NK-92 (cell line): ENCODE data around the gene DDX10.
"Not testable (repeated sequence)": the region's sequence is repeated elsewhere in the genome, so short reads cannot be mapped to it uniquely, and the experiment has no call there.

Experiments
- DNase-seq: peaks from one replicate; lab custom pipeline; 2025; ENCODE audit not compliant: unreplicated experiment; lab: John Stamatoyannopoulos, UW

DDX10 gene

GRCh38 chr11:108654100-108654499 is 10.8 kb upstream of the DDX10 start:
- not testable (repeated sequence) for DNase-seq

GRCh38 chr11:108654994-108655631 is 9.8 kb upstream of the DDX10 start:
- DNase-seq: no peak

- DNase-seq: no peak
These were observed 2.2 kb upstream of the DDX10 start for GRCh38 chr11:108662700-108663099.

GRCh38 chr11:108663154-108663877 is 1.6 kb upstream of the DDX10 start:
- no peak for DNase-seq

- no peak for DNase-seq
These were observed 1.5 kb downstream of the DDX10 start for GRCh38 chr11:108666373-108666772.

GRCh38 chr11:108669286-108669685 is 4.4 kb downstream of the DDX10 start:
- no peak for DNase-seq

- DNase-seq: no peak
These were observed 4.8 kb downstream of the DDX10 start for GRCh38 chr11:108669711-108670110.

GRCh38 chr11:108670451-108670850 is 5.6 kb downstream of the DDX10 start:
- no peak for DNase-seq

GRCh38 chr11:108672113-108672512 is 7.2 kb downstream of the DDX10 start:
- DNase-seq: no peak

GRCh38 chr11:108672786-108673185 is 7.9 kb downstream of the DDX10 start:
- DNase-seq: no peak

GRCh38 chr11:108679045-108679444 is 14.2 kb downstream of the DDX10 start:
- no peak for DNase-seq

GRCh38 chr11:108680271-108680670 is 15.4 kb downstream of the DDX10 start:
- DNase-seq: no peak

GRCh38 chr11:108685419-108686130 is 20.7 kb downstream of the DDX10 start:
- DNase-seq: no peak

- no peak for DNase-seq
These were observed 29.0 kb downstream of the DDX10 start for GRCh38 chr11:108693852-108694251.

GRCh38 chr11:108694846-108695245 is 30.0 kb downstream of the DDX10 start:
- DNase-seq: no peak

GRCh38 chr11:108697872-108698473 is 33.1 kb downstream of the DDX10 start:
- DNase-seq: no peak

- no peak for DNase-seq
These were observed 34.2 kb downstream of the DDX10 start for GRCh38 chr11:108698844-108699642.

GRCh38 chr11:108703916-108704315 is 39.0 kb downstream of the DDX10 start:
- no peak for DNase-seq

GRCh38 chr11:108705061-108705460 is 40.2 kb downstream of the DDX10 start:
- no peak for DNase-seq

- DNase-seq: no peak
These were observed 43.3 kb downstream of the DDX10 start for GRCh38 chr11:108708173-108708572.

GRCh38 chr11:108709741-108710140 is 44.9 kb downstream of the DDX10 start:
- DNase-seq: no peak
